ENCODE results near the gene BARD1.
"Not testable (repeated sequence)": the region's sequence is repeated elsewhere in the genome, so short reads cannot be mapped to it uniquely, and the experiment has no call there.

The BARD1 gene

DNA sequence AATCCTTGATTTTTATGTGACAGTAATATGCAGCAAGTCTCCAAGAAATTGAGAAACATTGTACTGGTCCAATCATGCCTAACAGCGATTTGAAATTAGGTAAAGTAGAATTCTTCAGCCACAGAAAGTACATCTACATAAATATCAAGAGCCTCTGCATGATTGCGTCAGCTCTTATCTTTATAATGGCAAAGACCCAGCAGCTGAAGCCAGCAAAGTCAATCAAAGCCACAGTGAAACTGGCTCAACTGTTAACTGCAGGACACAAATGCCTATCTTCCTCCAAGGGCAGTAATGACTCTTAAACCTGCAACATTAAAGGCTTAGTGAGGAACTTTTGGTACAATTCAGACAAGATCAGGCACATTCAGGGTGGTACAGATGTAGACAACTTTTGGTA lies 102.5 kb downstream of the BARD1 start:
- H3K4me3 ChIP-seq (ENCODE audit: low read length), result no peak overlapping the region
- no peaks in the 10 kb centered on the region for H3K4me1 ChIP-seq (ENCODE audit: control insufficient read depth, insufficient read depth, low read length)
- H3K36me3 ChIP-seq (ENCODE audit: control insufficient read depth, insufficient read depth, low read length), result no peaks in the 10 kb centered on the region

DNA sequence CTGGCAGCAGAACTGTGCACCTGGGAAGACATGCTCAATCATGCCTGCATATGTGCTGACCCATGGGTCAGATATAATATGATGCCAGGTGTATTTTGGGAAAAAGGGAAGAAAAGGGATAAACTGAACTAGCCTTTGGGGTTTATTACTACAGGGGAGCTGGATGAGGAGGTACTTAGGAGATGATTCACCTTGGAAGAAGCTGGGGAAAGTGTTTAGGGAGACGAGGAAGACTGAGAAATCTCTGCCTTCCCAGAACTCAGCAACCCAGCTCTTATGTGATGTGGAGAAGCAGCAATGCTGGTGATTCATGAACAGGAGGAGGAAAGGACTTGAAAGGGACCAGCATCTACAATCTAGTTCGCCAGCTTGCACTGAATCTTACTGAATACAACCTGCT lies 110.2 kb downstream of the BARD1 start:
- no peak overlapping the region for H3K27ac ChIP-seq (ENCODE audit: low read depth, low read length)
- no peak overlapping the region for H3K4me3 ChIP-seq (ENCODE audit: low read length)
- no peaks in the 10 kb centered on the region for H3K27me3 ChIP-seq (ENCODE audit: control insufficient read depth, insufficient read depth, low read length)
- no peaks in the 10 kb centered on the region for H3K36me3 ChIP-seq (ENCODE audit: control insufficient read depth, insufficient read depth, low read length)
- H3K9ac ChIP-seq (ENCODE audit: low read length), result no peak overlapping the region
- H3K4me1 ChIP-seq (ENCODE audit: control insufficient read depth, insufficient read depth, low read length), result no peaks in the 10 kb centered on the region

More for the DNA sequence above, 102.5 kb downstream of the BARD1 start:
- no peak overlapping the region for H3K9ac ChIP-seq (ENCODE audit: low read length)
- no peaks in the 10 kb centered on the region for H3K27me3 ChIP-seq (ENCODE audit: control insufficient read depth, insufficient read depth, low read length)
- no peak overlapping the region for H3K27ac ChIP-seq (ENCODE audit: low read depth, low read length)

DNA sequence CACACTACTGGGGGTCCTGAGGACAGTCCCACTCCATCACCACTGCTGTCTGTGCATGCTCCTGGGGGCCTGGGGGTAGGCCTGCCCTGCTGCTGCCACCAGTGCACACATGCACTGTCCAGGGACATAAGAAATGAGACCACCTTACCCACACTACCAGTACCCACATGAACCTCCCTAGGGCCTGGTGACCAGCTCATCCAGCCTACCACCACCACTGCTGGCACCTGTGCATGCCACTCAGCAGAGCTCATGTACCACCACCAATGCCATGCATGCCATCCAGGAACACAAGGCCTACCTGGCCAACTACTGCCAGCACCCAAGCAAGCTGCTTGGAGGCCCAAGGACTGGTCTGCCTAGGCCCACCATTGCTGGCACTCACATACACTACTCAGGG lies 112.8 kb downstream of the BARD1 start:
- Histone ChIP-seq H3K36me3 (ENCODE audit: control insufficient read depth, insufficient read depth, low read length) (no peaks in the 10 kb centered on the region), H3K27me3 (ENCODE audit: control insufficient read depth, insufficient read depth, low read length) (no peaks in the 10 kb centered on the region), H3K4me1 (ENCODE audit: control insufficient read depth, insufficient read depth, low read length) (no peaks in the 10 kb centered on the region), H3K4me3 (ENCODE audit: low read length) (no peak overlapping the region), H3K9ac (ENCODE audit: low read length) (no peak overlapping the region), H3K27ac (ENCODE audit: low read depth, low read length) (no peak overlapping the region)

DNA sequence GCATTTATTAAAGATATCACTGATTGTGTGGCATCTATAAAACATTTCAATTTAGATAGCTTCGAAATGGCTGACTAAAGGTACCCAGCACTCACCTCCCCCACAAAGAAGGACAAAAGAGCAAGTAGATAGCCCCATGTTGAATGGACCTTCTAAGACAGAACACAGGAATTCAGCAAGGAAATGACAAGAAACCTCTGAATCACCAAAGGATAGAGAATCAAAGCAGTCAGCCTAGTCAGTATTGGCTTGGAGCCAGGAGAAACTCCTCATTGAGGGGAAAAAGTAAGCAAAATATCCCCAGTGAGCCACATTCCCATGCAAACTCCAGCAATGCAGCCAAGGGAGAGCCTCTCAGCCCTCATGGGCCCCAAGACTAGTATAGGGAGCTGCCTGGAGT lies 113.7 kb downstream of the BARD1 start:
- no peak overlapping the region for H3K9ac ChIP-seq (ENCODE audit: low read length)
- no peak overlapping the region for H3K4me3 ChIP-seq (ENCODE audit: low read length)
- no peaks in the 10 kb centered on the region for H3K4me1 ChIP-seq (ENCODE audit: control insufficient read depth, insufficient read depth, low read length)
- no peaks in the 10 kb centered on the region for H3K36me3 ChIP-seq (ENCODE audit: control insufficient read depth, insufficient read depth, low read length)
- no peak overlapping the region for H3K27ac ChIP-seq (ENCODE audit: low read depth, low read length)
- H3K27me3 ChIP-seq (ENCODE audit: control insufficient read depth, insufficient read depth, low read length), result no peaks in the 10 kb centered on the region

DNA sequence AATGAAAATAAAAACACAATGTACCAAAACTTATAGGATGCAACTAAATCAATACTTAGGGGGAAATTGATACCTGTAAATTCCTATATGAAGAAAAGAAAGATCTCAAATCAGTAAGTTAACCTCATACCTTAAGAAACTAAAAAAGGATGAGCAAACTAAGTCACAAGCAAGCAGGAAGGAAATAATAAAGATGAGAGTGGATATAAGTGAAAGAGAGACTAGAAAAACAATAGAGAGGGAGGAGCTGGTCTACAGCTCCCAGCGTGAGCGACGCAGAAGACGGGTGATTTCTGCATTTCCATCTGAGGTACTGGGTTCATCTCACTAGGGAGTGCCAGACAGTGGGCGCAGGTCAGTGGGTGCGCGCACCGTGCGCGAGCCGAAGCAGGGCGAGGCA lies 125.9 kb downstream of the BARD1 start:
- not testable (repeated sequence) for H3K27me3 ChIP-seq (ENCODE audit: control insufficient read depth, insufficient read depth, low read length); H3K9ac ChIP-seq (ENCODE audit: low read length); H3K4me3 ChIP-seq (ENCODE audit: low read length); H3K27ac ChIP-seq (ENCODE audit: low read depth, low read length); H3K4me1 ChIP-seq (ENCODE audit: control insufficient read depth, insufficient read depth, low read length); H3K36me3 ChIP-seq (ENCODE audit: control insufficient read depth, insufficient read depth, low read length)

DNA sequence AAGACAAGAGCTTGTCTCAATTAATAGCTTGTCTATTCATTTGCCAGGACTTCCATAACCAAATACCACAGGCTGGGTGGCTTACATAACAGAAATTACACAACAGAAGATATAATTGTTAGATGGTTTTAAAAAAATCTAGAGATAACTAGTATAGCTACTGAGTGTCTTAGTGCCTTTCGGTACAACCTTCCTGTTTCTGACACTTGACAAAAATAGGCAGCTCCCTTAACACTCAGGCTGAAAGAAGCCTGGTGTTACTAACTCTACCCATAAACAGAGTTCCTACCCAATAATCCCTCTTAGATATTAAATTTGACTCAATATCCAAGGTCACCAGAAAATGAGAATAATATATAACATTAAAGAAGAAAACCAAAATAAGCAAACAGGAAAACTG lies 129.7 kb downstream of the BARD1 start:
- H3K4me3 ChIP-seq (ENCODE audit: low read length), result no peak overlapping the region
- no peaks in the 10 kb centered on the region for H3K36me3 ChIP-seq (ENCODE audit: control insufficient read depth, insufficient read depth, low read length)
- no peak overlapping the region for H3K9ac ChIP-seq (ENCODE audit: low read length)
- no peak overlapping the region for H3K27ac ChIP-seq (ENCODE audit: low read depth, low read length)
- H3K4me1 ChIP-seq (ENCODE audit: control insufficient read depth, insufficient read depth, low read length), result no peaks in the 10 kb centered on the region
- no peaks in the 10 kb centered on the region for H3K27me3 ChIP-seq (ENCODE audit: control insufficient read depth, insufficient read depth, low read length)

DNA sequence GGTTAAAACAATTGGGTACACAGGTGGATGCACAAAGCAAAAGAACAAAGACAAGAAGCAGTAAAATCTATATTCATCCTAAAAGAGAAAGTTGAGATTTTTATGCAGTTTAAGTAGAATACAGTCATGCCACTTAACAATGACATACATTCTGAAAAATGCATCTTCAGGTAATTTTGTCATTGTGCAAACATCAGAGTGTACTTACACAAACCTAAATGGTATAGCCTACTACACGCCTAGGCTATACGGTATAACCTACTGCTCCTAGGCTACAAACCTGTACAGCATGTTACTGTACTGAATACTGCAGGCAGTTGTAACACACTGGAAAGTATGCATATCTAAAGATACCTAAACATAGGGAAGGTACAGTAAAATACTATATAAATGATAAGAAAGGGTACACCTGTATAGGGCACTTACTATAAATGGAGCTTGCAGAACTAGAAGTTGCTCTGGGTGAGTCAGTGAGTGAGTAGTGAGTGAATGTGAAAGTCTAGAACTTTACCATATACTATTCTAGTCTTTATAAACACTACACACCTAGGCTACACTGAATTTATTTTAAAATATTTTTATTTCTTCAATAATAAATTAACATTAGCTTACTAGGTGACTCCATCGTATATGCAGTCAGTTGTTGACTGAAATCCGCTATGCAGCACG lies 132.9 kb downstream of the BARD1 start:
- Histone ChIP-seq H3K4me3 (ENCODE audit: low read length) (no peak overlapping the region), H3K9ac (ENCODE audit: low read length) (no peak overlapping the region), H3K4me1 (ENCODE audit: control insufficient read depth, insufficient read depth, low read length) (no peaks in the 10 kb centered on the region), H3K27ac (ENCODE audit: low read depth, low read length) (no peak overlapping the region), H3K36me3 (ENCODE audit: control insufficient read depth, insufficient read depth, low read length) (no peaks in the 10 kb centered on the region), H3K27me3 (ENCODE audit: control insufficient read depth, insufficient read depth, low read length) (no peaks in the 10 kb centered on the region)

Data from rectal smooth muscle tissue (tissue), 1 donor.